ENCODE measurements around the gene SSUH2.
A peak's percentile ranks its signal among the peaks of the same experiment; 100 is the strongest.

SSUH2 gene

DNA sequence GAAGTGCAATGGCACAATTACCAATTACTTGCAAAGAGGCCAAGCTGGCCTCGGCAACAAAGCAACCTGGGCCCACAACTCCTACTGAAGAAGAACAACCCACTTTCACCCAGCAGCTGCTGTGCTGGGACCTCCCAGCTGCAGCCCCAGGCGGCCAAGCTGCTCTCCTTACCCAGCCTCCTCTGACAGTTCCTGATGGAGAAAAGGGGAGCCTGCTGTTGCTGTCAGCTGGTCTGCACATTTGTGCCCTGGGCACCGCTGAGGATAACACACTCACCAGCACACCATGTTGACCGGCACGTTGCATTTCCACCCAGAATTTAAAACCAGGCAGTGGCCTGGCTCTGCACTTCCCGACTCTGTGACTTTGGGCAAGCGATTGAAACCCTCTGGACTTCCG is 33.6 kb downstream of the SSUH2 start:
- DNase-seq (ENCODE audit: low spot score): no peak

DNA sequence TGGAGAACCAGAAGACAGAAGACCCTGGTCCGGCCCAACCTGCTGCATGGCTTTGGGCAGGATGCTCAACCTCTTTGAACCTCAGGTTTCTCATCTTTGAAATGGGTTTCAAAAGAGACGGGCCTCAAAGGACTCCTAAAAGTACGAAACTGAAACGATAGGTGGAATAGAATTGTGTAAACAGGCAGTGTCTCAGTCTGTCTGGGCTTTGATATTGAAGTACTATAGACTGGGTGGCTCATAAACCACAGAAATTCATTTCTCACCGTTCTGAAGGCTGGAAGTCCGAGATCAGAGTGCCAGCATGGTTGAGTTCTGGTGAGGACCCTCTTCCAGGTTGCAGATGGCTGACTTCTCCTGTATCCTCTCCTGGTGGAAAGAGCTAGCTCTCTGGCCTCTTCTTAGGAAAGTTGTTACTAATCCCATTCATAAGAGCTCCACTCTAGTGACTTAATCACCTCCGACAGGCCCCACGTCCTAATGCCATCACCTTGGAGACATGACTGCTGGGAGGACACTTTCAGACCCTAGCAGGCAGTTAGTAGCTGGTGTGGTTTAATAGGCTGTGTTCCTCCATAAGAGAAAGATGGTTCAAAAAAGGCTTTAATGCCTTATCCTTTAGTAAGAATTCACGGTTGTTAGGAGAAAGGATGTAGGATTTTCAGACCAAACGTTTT is 35.7 kb downstream of the SSUH2 start:
- DNase-seq (ENCODE audit: low spot score): no peak

DNA sequence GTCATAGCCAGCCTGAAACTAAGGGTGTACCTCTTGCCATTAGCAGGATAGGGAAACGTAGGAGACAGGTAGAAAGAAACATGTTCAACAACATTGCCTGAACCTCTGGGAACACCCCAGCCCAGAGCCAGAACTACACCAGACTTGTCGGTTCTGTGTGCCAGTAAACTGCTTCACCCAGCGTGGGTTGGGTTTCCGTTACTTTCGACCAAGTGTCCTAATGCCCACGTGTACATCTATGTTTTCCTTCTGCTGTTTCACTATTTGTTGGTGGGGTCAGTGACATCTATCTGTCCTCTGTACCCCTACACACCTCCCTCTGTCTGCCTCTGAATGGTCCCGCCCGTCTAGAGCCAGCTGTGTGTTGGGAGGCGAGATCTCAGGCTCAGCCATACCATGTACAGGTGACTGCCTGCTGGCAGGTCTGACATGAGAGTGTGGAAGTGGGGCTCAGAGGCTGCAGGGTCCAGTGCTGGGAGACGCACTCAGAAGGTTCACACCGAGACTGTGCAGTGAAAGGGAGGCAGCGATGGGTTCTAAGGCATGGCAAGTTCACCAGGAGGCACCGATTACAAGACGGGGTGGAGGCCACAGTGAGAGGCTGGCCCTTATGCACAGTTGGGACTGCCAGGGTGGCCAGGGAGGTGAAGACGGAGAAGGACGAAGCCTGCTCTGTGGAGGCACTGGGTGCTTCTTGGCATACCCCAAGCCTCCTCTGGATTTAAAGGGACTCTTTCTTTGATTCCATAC is 36.4 kb downstream of the SSUH2 start:
- no peak for DNase-seq (ENCODE audit: low spot score)

DNA sequence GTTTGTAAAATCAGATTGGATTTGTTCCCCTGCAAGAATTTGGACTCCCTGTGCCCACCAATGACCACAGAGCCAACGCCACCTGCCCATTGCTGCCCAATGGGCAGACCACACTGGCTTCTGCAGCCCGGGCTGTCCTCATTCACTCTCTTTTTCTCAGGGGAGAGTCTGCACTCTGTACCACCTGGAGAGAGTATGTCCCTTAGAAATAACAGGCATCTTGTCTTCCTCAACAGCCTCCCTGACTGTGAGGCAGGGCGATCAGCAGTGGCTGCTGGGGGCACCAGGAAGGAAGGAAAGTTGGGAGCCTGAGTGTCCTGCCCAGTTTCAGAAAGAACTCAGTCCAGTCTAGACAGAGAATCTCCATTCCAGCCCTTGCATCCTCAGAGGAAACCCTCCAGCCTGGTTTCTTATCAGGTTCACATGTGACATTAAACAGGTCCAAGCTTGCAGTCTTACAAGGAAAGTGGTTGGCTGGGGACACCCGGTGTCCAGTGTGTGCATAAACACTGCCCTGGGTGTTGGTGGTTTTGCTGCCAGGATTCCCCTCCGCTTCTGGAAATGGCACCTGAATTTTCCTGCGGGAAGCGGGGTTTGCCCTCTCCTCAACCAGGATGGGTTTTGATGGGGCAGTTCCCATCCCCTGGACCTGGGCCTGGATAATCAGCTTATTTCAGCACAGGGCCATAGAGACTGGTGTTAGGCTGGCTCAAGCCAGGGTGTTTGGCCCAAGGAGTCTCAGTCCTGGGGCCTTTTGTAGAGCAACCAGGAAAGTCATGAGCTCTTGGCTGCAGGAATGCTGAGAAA is 37.2 kb downstream of the SSUH2 start:
- DNase-seq (ENCODE audit: low spot score): peak; percentile 53

GRCh38 chr3:8606701-8607231 is 37.8 kb downstream of the SSUH2 start:
- no peak for DNase-seq (ENCODE audit: low spot score)

DNA sequence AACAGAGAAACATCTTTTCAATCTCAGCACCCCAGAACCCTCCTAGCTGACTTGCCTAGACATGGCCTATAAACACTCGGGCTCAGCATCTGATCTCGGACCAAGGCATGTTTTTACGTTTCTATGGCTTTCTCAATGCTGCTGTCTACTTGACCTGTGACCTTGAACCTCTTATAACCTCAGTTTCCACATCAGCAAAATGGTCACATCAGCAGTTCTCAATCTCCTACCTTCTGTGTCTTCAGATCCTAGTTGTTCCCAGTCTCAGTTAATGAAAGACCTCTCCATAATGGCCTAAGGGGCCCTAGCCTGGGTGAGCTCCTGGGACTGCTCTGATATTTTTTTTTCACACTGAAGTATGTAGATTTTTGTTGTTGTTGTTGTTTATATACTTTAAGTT is 39.6 kb downstream of the SSUH2 start:
- no peak for DNase-seq (ENCODE audit: low spot score)

DNA sequence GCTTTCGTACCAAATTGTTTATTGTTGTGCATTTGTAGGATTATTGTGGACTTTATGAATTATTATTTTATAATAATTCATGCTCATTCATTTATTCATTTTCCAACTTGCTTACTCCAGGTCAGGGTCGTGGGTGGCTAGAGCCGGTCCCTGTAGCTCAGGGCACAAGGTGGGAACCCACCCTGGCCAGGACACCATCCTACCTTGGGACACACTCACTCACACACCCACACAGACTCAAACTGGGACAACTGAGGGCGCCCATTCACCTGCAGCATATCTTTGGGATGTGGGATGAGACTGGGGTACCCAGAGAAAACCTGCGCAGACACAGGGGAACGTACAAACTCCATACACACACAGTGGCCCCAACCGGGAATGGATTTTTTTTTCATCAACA is 40.6 kb downstream of the SSUH2 start:
- DNase-seq (ENCODE audit: low spot score): no peak

DNA sequence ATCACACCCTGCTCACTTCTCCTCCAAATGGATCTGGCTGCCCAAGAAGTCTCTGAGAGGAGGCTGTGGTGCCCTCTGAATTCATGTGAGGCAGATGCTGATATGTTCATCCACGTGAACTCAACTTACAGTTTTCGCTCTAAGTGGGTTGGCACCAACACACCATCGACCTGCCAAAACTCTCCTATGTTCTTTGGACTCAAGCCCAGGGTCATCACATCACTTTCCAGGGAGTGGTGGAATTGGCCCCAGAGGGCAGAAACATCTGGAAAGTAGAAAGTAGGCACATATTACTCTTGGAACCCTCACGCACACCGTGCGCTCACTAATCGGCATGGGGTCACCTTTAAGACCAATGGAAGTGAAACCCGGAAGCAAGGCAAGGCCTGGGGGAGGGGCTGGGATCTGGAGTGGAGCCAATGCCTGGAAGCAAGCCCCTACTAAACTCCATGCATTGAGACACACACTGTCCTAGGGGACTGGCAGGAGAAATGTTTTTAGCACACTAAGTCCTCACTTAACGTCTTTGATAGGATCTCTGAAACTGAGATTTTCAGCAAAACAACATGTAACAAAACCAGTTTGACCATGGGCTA is 41.4 kb downstream of the SSUH2 start:
- DNase-seq (ENCODE audit: low spot score): no peak

GRCh38 chr3:8600457-8600856 is 44.1 kb downstream of the SSUH2 start:
- DNase-seq (ENCODE audit: low spot score): no peak

DNA sequence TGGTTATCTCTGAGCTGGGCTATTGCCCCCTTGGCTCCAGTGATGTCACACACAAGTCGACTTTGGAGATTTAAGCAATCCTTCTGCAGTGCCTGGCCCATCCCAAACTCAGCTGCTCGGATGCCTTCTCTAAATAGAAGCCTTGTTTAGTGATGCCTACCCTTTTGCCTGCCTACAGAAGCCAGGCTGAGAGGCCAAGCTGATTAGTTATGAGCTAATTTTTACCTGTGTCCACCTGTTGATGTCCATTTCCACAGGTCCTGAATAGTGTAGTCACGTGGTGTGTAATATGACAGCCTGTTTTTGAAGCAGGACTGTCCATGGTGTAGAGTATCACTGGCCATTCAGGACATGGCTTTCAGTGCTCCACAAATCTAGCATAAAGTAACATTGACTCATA is 45.5 kb downstream of the SSUH2 start:
- DNase-seq (ENCODE audit: low spot score): no peak

DNA sequence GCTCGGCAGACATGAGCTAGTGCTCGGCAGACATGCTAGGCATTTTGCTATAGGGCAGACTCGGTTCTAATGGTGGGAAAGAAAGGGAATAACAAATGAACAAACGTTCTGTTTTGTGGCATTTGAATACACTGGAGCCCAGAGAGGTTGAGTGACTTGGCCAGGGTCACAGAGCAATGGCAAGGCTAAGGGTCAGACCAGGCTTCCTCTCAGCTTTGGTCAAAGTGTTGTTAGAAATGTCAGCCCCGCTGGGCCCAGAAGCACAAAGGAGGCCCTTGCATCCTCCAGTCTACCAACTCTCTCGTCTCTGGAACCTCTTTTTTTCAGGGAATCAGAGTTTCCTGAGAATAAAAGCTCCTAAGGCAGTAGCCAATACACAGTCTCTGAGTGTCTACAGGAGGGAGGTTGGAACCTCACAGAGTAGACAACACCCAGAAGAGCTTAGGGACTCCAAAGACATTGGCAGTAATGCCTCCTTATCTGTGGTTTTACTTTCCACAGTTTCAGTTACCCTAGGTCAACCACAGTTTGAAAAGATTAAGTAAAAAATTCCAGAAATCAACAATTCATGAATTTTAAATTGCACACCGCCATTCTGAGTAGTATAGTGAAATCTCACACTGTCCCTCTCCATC is 47.3 kb downstream of the SSUH2 start:
- no peak for DNase-seq (ENCODE audit: low spot score)

DNA sequence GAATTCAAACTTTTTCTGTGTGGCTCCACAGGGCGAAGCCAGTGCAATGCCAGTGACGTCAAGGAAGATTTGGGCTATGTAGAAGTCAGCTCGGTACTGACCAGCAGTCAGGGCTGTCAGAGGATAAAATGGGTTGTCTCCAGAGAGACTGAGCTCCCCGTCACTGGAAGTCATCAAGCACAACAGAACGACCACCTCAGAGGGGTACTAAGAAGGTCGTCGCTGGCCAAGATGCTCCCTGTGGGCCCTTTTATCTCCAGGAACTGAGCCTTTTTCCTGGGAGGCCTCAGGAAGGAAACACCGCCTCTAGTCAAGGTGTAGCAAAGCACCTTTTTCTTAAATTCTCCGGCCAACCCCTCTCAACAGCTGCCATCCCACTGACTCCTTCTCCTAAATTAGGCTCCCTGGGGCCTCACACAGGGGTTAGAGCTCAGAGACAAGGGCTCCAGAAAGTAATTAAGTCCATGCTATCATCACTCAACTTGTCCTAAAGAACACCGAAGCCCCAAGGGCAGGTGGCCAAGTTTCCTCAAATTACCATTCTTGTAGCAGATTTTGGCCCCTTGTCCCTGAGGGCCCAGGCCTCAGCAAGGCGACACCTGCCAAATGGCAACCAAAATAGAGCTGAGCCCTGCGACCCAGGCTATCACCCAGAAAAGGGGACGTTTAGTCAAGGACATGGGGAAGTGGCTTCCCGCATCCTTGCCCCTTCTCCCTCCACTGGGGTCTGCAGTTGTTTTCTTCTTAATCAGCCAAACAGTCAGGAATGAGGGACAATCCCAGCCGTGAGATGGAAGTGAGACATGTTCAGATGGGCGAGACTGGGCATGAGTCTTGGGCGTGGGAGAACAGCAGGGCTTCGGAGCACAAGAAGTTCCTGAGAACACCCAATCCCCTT is 48.0 kb downstream of the SSUH2 start:
- DNase-seq (ENCODE audit: low spot score): no peak

- no peak for DNase-seq (ENCODE audit: low spot score)
These were observed 48.9 kb downstream of the SSUH2 start for GRCh38 chr3:8595695-8596115.

DNA sequence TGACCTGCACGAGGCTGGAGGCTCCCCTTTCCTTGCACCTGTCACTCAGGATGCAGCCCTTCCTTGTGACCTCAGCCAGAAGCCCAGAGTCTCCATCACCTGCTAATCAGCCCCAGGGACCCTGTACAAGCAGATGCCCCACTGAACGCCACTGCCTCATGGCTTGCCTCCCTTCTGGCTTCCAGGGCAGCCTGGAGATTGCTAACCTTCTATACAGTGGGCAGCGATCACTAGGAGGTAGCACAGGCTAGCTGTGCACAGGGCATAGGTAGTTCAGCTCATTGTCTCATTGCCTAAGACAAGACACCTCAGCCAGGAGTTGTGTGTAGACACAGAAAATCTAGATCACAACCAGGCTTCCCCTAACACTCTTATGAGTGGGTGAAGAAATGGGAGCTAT is 49.3 kb downstream of the SSUH2 start:
- DNase-seq (ENCODE audit: low spot score): no peak

GRCh38 chr3:8593021-8593827 is 51.4 kb downstream of the SSUH2 start:
- DNase-seq (ENCODE audit: low spot score): no peak

DNA sequence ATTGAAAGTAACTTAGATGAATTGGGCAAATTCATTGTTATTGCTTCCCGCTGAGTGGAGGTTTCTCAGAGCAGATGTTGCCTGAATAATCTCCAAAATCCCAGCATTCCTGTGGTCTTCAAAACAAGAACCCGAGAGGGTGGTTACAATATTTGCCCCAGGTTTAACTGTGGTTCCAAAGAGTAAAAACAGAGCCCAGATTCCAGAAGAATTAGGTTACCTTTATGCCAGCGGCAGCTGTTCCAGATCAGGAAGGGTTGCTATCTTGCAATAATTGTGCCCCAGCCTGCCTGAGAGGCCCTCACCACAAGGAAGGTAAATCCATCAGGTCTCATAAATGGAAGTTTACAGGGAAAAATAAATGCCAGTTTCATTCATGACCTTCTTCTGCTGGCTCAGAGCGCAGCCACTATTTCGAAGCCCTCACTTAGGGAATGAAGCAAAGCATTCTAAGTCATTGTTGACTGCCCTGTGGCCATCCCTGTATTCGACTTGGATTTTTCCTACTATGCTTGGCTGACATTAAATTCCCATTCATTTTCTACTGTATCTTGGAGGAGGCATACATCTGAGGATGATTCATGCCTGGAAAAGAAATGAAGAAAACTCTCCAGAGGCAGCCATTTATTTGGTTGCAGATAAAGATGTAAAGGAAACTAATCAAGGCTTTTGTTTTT is 54.6 kb downstream of the SSUH2 start:
- no peak for DNase-seq (ENCODE audit: low spot score)

- no peak for DNase-seq (ENCODE audit: low spot score)
These were observed 59.9 kb downstream of the SSUH2 start for GRCh38 chr3:8584661-8585060.

DNA sequence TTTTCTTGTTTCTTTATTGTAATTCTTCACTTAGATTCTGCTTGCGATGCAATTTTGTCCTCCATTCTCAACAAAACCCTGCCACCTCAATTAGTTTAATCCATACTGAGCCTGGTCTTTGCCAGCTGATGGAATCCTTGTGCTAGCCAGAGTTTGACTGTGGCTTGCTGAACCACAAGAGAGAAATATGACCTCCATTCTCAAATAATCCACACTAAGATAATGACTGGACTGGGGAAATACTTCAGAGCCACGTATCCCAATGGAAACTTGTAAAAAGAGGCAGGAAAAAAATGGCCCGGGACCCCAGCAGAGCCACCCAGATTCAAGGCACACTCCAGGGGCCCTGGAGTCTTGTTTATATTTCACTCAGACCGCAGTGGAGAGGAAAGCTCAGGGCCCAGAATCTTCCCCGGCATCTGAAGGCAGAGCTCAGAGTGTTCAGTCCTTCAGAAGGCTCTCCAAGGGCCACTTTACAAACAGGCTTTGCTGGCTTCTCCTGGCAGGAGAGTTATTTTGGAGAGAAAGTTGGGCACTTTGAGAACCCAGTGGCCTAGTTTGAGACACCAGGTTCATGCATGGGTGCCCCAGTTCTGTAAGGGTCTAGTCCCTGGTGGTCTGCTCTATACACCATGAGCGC is 62.7 kb downstream of the SSUH2 start:
- DNase-seq (ENCODE audit: low spot score): no peak

DNA sequence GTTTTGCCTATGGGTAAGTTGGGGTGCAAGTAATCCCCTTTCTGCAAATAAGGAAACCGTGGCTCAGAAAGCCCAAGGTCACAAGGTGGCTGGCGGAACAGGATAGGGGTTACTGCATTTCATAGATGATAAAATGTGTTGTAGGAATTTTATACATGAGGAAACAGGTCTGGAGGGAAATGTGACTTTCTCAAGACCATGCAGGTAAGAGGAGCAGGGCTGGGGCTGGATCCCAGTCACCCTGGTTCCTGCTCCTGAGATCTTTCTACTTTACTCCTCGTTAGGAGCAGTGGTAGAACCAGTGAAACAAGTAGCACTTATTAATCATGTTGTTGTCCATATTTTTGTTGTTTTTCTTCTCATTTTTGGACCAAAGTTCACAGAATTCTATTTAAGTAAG is 63.2 kb downstream of the SSUH2 start:
- DNase-seq (ENCODE audit: low spot score): no peak
